GM19099 (cell line): ENCODE data around the gene DYNLT1.

Experiments used
- POLR2A ChIP-seq: IDR thresholded peaks from 3 replicates; pipeline ENCODE4 v1.6.1; 2011; ENCODE audit warnings: low read depth; ENCODE audit not compliant: insufficient read length; ENCODE audit errors: extremely low read depth

The DYNLT1 gene

DNA sequence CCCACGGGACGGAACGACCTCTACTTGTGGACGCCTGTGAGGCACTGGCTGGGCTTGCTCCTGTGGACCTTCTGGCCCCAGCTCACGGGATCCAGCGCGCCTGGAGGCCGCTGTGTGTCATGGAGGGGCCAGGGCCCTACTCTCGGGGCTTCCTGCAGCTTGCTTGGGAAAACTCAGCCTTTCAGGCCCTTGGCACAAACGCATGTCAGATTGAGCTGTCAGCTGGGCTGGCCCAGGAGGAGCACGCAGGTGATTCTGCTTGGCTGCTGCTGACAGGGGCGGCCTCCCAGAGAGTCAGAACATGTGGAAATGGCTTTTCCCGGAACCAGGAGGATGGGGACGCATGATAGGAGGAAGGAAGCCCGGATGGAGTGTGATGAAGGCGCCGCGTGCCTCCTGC lies 44.9 kb downstream of the DYNLT1 start:
- TF ChIP-seq POLR2A: no peak

DNA sequence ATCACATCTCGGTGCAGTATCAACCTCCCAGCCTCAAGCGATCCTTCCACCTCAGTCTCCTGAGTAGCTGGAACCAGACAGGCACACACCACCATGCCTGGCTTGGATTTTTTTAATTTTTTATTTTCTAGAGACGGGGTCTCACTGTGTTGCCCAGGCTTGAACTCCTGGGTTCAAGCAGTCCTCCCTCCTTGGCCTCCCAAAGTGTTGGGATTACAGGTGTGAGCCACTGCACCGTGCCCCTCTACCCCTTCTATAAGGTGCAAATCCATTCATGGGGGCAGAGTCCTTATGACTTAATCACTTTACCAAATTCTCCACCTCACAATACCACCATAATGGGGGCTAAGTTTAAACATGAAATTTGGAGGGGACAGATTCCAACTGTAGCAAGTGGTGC lies 47.0 kb downstream of the DYNLT1 start:
- TF ChIP-seq POLR2A: no peak

DNA sequence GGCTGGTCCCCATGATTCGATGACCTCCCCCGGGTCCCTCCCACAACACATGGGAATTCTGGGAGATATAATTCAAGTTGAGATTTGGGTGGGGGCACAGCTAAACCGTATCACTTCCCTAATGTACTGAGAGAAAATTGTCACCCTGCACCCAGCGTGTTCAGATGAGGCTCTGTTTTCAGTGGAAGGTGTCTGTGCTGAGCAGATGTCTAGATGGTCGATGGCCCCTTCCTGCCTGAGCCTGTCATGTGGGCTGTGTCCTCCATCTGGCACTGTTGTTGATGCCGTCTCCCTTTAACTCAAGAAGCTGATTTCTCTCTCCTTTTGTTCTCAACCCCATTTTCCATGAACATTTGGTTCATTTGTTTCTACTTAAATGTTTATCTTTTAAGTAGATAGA lies 47.7 kb downstream of the DYNLT1 start:
- TF ChIP-seq POLR2A: no peak

- TF ChIP-seq POLR2A: no peak
These were observed 49.3 kb downstream of the DYNLT1 start for GRCh38 chr6:158595223-158595622.

DNA sequence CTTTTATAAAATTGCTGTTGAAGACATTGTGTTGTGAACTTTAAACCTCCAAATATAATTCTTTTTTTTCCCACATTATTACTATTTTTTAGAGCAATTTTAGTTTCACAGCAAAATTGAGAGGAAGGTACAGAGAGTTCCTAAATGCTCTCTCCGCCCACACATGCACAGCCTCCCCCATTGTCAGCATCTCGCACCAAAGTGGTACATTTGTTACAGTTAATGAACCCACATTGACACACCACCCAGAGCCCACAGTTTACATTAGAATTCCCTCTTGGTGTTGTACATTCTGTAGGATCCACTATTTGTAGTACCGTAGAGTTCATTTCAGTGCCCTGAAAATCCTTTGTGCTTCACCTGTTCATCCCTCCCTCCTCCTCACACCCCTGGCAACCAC lies 50.9 kb downstream of the DYNLT1 start:
- TF ChIP-seq POLR2A: no peak

DNA sequence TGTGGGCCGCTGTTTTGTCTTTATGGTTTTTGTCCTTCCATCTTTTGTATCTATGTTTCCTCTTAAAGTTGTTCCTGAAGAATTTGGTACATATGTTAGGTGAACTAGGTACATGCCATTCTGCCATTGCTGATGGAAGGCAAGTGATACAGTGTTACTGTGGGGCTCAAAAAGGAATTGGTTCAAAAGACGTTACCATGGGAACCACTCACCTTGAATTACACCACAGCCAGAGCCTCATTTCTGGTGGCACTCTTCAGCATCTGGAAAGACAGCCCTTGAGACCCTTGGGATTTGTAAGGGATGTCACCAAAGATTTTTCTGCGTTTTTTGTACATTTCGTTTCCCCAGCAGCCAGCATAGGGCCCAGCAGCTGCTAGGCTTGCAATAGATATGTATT lies 52.7 kb downstream of the DYNLT1 start:
- no peak for TF ChIP-seq POLR2A

GRCh38 chr6:158591134-158591809 lies 53.3 kb downstream of the DYNLT1 start:
- no peak for TF ChIP-seq POLR2A

DNA sequence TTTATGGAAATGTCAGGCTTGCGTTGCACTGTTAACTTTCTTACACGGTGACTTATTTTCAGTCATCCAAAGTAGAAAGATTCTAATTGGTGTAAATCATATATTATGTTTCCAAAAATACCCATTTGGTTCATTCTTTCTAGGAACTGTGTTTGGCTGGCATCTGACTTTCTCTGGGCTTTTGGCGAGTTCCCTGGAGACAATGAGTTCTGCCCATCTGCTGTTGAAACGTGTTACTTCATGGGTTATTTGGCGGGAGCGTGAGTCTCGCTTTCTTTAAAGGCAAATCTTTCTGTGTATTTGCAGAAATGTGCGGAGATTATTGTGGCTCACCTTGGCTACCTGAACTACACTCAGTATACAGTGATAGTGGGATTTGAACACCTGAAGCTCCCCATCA lies 55.2 kb downstream of the DYNLT1 start:
- TF ChIP-seq POLR2A: no peak

DNA sequence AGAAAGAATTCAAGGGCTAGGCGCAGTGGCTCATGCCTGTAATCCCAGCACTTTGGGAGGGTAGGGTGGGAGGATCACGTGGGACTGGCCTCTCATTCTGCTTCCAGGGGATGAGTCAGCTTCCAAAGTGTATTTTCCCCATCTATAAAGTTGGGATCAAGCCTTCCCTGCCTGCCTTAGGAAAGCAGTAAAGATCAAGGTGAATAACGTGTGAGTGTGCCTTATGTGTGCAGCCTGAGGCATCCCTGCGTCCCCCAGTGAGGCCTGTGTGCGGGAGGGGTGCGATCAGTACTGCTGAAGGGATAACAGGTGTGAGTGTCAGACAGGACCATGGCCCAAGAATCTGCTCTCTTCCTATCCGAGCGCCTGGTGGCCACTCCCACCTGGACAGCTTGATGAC lies 57.9 kb downstream of the DYNLT1 start:
- TF ChIP-seq POLR2A: no peak
